Astrocyte of the spinal cord (primary cell): ENCODE results near the gene UBD.

ENCODE experiments used
- DNase-seq: peaks from one replicate; pipeline ENCODE4 v3.0.0; 2011; ENCODE audit warnings: low read depth, low spot score
- H3K4me3 ChIP-seq: 2 replicates; pipeline ENCODE4 v1.5.1; 2011; ENCODE audit warnings: low read depth, mild to moderate bottlenecking, low read length, moderate library complexity
- in situ Hi-C: cut with HindIII; loops from 2 replicates; pipeline ENCODE4 v1.10.0; 2017; ENCODE audit warnings: low sequenced_read_pairs
- TF ChIP-seq, protein P1 (sequence below): IDR thresholded peaks from 2 replicates; pipeline ENCODE4 v1.5.1; 2012; ENCODE audit warnings: low read depth, mild to moderate bottlenecking, low read length, inconsistent platforms

Gene UBD

DNA sequence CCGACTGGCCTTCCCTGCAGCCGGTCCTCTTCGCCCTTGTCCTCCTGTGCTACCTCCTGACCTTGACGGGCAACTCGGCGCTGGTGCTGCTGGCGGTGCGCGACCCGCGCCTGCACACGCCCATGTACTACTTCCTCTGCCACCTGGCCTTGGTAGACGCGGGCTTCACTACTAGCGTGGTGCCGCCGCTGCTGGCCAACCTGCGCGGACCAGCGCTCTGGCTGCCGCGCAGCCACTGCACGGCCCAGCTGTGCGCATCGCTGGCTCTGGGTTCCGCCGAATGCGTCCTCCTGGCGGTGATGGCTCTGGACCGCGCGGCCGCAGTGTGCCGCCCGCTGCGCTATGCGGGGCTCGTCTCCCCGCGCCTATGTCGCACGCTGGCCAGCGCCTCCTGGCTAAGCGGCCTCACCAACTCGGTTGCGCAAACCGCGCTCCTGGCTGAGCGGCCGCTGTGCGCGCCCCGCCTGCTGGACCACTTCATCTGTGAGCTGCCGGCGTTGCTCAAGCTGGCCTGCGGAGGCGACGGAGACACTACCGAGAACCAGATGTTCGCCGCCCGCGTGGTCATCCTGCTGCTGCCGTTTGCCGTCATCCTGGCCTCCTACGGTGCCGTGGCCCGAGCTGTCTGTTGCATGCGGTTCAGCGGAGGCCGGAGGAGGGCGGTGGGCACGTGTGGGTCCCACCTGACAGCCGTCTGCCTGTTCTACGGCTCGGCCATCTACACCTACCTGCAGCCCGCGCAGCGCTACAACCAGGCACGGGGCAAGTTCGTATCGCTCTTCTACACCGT is 6.1 kb downstream of the UBD start:
- in situ Hi-C loops: no loop called here
- H3K4me3 ChIP-seq: no peak overlapping the region
- TF ChIP-seq, protein P1, sequence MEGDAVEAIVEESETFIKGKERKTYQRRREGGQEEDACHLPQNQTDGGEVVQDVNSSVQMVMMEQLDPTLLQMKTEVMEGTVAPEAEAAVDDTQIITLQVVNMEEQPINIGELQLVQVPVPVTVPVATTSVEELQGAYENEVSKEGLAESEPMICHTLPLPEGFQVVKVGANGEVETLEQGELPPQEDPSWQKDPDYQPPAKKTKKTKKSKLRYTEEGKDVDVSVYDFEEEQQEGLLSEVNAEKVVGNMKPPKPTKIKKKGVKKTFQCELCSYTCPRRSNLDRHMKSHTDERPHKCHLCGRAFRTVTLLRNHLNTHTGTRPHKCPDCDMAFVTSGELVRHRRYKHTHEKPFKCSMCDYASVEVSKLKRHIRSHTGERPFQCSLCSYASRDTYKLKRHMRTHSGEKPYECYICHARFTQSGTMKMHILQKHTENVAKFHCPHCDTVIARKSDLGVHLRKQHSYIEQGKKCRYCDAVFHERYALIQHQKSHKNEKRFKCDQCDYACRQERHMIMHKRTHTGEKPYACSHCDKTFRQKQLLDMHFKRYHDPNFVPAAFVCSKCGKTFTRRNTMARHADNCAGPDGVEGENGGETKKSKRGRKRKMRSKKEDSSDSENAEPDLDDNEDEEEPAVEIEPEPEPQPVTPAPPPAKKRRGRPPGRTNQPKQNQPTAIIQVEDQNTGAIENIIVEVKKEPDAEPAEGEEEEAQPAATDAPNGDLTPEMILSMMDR: no peak
- DNase-seq: peak; percentile 13

- H3K4me3 ChIP-seq: no peak overlapping the region
- in situ Hi-C loops: no loop called here
These were observed 7.0 kb downstream of the UBD start for GRCh38 chr6:29552512-29553051.

GRCh38 chr6:29547573-29547972 is 12.0 kb downstream of the UBD start:
- H3K4me3 ChIP-seq: no peak overlapping the region
- in situ Hi-C loops: no loop called here
- TF ChIP-seq, protein P1: no peak
- DNase-seq: no peak

More at GRCh38 chr6:29552512-29553051, 7.0 kb downstream of the UBD start:
- peak; percentile 61 for DNase-seq
- TF ChIP-seq, protein P1: no peak

- TF ChIP-seq, protein P1: no peak
- in situ Hi-C loops: no loop called here
- no peak overlapping the region for H3K4me3 ChIP-seq
- DNase-seq: no peak
These were observed 21.7 kb downstream of the UBD start for GRCh38 chr6:29537714-29538403.

GRCh38 chr6:29532320-29532951 is 27.1 kb downstream of the UBD start:
- in situ Hi-C loops: no loop called here
- TF ChIP-seq, protein P1: no peak
- no peak overlapping the region for H3K4me3 ChIP-seq
- no peak for DNase-seq

- H3K4me3 ChIP-seq: no peak overlapping the region
- no peak for DNase-seq
- TF ChIP-seq, protein P1: no peak
- in situ Hi-C loops: no loop called here
These were observed 27.9 kb downstream of the UBD start for GRCh38 chr6:29531668-29532067.
